ENCODE results near the gene NRAP. TPM values are rescaled to one million over a fixed set of nuclear protein-coding genes. Genes with fewer than 3 reads are reported as not detected.

The NRAP gene
- total RNA-seq, 1 donor: not detected

DNA sequence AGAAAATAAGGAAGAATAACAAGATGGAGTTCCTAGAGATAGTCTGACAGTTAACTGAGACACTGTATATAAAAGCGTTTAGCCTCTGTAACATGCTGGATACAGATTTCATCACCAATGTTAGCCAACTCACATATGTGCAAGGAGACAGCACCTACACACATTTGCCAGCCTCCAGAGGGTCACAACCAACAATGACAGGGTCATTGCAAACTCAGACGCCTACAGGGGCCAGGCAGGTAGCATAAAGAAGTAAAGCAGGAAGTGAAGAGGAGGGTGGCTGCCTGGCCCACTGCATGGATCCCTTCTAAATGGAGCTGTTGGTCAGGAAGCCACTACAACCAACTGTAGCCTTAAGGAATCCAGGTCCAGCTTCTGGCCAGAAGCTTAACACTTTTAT lies 50.4 kb downstream of the NRAP start:
- no peak for DNase-seq (ENCODE audit: low read depth in 2 of 3, low spot score in 2 of 3)

DNA sequence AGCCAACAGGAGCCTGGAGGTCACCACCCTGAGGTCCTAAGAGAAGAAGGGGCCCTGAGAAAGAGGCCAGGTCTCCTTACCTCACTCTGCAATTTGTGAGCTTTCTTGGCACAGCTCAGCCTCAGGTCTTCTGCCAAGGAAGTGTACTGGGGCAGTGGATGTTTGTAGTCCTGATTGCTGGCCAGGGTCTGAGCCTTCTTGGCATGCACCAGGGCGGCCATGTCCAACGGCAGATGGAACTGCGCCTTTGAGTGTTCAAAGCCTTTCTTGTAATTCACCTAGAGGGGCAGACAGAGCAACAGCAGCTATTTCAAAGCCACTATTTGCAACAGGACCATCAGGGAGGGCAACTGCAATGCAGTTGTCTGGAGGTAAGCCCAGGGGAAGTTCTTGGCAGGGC lies 51.7 kb downstream of the NRAP start:
- DNase-seq (ENCODE audit: low read depth in 2 of 3, low spot score in 2 of 3): no peak

DNA sequence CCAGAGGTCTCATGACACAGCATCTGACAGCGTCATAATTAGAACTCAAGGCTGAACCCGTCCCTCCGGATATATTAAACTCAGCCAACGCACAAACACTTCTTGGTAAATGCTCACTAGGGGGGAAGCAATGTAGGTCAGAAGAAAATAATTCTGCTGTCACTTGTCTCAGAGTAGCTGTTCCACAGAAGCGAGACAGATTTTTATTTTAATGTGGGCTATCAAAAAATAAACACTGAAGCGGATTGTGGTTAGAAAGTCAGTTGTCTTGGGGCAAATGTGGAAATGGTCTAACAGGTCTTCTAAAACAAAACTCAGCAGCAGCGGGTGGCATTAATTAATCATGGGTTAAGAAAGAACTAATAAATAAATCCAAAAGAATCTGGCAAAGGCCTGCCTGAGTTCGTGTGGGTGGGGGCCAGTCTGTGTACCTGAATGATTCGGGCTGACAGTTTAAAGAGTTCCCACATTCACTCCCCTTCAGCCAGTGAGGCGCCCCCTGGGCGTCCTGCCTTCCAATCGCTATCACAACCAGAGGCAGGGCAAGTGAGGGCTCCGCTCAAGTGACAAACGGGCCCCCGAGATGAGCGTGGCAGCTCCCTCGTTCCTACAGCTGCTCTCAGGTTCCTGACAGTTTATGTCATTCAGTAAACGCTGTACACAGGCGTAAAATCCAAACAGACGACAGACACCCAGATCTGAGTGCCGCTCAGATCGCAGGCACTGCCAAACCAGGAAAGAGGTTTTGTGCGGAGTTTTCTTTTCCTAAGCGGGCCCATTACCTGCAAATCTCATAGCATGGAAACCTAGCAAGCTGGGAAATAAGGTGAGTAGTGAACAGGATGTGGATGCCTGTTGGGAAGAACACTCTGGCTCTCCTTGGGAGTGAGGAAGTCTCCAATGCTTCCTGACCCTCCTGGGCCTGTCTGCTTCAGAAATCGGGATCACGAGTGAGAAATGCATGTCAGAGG lies 52.9 kb downstream of the NRAP start:
- DNase-seq (ENCODE audit: low read depth in 2 of 3, low spot score in 2 of 3): no peak

DNA sequence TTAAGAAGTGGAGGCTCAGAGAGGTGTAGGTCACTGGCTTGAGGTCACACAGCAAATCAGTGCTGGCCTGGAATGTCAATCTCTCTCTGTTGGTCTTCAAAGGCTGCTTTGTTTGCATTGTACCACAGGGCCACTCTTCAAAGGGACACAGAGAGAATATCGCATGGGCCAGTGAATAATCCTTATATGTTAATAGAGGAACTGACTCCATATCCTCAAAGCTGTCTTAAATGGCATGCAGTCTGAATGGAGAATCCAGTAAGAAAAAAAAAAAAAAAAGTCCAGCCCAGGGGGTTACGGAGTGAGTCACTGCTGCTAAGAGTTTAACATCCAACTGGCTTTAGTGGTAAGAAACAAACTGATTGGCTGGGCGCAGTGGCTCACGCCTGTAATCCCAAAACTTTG lies 54.1 kb downstream of the NRAP start:
- no peak for DNase-seq (ENCODE audit: low read depth in 2 of 3, low spot score in 2 of 3)

DNA sequence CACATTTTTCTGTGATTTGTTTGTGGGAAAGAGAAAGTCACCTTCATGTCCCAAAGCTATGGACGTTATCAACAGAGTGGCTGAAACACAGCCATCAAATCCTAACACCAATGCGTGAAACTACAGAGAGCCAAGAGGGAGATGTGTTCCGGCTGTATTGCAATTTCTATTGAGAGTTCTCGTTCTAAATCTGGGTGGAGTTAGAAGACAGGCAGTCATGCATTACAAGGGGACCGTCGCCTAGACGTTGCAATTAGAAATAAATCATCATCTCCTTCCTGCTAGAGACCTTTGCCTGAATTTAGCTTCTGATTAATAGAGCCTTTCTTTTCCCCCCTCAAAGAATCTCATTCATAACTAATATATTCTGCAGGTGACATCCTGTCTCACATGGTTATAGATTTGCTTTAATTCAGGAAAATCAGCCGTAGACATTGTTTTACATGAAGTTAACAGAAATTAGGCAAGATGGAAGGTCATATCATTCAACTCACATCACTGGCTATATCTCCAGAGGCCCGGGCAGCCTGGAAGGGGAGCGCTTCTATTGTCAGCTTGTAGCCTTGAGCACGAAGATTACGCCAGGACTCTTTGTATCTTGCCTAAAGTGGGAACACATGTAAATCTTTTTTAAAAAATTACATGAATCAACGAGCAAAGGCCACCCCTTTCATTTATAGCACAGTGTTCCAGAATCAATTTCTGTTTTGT lies 58.4 kb downstream of the NRAP start:
- no peak for DNase-seq (ENCODE audit: low read depth in 2 of 3, low spot score in 2 of 3)

DNA sequence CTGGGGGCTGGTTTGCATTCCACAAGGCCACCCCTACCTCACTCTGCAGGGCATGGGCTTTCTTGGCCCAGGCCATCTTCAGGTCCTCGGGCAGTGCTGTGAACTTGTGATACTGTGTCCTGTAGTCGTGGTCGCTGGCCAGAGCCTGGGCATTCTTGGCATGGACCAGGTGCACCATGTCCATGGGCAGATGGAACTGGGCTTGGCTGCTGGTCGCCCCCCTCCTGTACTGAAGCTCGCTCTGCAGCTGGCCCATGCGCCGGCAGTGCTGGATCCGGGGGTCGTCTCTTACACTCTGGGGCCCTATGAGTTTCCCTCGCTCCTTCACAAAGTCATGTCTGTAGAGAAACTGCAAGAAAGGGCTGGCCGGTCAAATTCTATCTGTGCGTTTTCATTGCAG lies 59.3 kb downstream of the NRAP start:
- DNase-seq (ENCODE audit: low read depth in 2 of 3, low spot score in 2 of 3): no peak

DNA sequence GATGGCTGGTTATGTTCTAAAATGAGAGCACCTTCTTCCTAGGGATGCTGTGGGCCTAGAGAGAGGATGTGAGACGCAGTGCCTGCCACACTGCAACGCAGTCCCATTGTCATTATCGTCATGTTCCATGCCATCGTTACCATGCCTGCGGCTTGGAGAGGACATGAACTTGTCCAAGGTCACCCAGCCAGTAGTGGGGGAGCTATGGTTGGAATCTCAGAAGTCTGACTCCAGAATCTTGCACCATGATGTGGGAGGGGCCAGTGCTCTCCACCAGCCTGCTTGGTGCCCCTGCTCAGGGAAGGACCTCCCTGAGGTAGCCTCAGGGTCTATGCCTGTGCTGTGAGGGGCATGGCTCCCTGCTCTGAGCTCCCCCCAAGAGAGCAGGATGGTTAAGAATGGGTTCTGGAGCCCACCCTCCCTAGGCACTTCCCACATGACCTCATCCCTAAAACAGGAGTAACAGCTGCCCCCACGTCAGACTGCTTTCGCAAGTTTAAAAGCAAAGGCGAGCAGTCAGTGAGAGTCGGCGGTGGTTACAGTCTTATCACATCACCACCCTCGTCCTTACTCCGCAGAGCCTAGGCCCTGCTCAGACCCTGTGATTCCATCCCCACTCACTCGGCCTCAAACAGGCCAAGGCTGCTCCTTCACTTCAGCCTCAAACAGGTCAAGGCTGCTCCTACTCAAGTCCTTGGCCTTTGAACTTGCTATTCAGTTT lies 60.6 kb downstream of the NRAP start:
- DNase-seq (ENCODE audit: low read depth in 2 of 3, low spot score in 2 of 3): no peak

DNA sequence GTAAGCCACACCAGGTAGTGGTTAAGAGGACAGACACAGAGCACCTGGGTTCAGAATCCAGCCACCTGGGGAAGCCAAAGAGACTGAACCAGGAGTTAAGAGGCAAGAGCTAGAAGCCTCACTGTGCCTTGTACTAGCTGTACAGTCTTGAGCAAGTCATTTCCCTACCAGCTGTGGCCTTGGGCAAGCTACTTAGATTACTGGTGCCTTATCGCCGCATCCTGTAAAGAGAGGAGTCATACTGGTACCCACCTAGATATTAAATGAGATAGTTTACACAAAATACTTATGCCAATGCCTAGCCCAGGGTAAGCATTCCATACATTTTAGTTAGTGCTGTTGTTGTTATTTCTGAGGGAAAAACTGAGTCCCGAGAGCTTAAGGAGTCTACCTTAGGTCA lies 63.3 kb downstream of the NRAP start:
- no peak for DNase-seq (ENCODE audit: low read depth in 2 of 3, low spot score in 2 of 3)

DNA sequence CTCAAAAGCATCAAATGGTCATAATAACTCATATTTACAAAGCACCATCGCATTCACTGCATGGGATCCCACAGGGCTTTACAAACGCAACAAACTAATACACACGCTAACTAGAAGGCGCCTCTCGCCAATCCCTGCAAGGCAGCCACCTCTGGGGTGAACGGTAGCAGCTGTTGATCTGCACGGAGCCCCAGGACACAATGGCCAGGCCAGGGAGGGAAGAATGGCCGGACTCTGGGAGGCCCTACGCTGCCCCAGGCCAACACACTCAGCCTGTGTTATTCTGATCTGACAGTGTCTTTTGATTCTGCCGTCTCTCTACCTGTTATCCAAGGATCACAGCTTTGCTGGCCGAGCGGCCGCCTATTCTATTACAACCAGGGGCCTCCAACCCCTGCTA lies 69.2 kb downstream of the NRAP start:
- no peak for DNase-seq (ENCODE audit: low read depth in 2 of 3, low spot score in 2 of 3)

DNA sequence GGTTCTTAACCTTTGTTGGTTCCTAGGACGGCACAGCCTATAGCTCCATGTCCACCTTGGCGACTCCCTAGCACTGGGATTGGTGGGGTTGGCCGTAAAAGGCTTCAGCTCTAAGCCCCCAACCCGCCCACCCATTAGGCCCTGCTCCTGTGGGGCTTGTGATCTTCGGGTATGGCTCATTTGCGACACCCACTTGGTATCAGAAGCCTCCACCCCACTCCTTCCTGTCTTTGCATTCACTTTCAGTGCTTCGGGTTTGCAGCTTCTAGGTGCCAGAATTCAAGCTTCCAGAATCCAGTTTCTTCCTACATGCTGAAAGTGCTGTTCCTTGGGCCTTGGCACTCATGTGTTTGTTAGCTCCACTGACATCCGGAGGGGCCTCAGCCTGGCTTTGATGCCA lies 71.5 kb downstream of the NRAP start:
- no peak for DNase-seq (ENCODE audit: low read depth in 2 of 3, low spot score in 2 of 3)

DNA sequence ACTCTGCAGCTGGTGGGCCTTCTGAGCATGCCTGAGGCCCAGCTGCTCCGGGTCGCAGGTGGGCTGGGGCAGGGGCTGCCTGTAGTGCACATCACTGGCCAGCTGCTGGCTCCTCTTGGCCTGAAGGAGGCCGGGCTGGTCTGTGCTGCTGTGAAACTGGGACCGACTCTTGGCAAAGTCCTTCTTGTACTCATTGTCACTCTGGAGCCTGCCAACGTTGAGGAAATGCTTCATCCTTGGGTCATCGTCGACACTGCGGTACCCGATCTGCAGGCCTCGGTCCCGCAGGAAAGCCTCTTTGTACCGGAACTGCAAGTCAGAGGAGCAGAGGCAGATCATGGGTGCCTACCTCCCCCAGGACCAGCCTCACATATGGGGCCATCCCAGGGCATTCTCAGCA lies 73.3 kb downstream of the NRAP start:
- no peak for DNase-seq (ENCODE audit: low read depth in 2 of 3, low spot score in 2 of 3)

DNA sequence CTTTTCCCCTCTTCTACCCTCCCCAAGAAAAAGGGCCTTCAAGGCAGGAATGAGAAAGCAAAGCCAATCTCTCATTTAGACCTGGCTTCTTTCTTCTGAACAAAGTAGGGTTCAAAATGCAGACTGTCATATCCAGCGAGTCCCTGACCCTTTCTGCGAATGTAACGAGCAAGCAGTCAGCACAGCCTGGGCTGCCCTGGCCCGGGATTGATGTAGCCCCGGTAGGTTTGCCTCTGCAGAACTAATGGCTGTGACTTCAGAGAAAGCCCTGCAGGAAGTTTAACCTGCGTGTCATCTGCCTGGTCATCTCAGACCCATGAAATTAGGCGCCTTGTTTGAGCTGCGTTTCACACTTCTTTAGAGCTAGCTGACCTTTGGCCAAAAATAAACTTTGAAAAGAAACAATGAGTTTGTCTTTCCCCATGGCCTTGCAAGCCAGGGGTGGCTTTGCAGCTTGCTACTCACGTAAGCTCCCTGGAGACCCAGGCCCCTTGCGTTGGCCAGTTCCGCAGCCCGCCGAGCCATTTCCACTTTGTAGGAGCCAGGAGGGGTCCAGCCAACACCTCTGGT lies 74.6 kb downstream of the NRAP start:
- no peak for DNase-seq (ENCODE audit: low read depth in 2 of 3, low spot score in 2 of 3)

DNA sequence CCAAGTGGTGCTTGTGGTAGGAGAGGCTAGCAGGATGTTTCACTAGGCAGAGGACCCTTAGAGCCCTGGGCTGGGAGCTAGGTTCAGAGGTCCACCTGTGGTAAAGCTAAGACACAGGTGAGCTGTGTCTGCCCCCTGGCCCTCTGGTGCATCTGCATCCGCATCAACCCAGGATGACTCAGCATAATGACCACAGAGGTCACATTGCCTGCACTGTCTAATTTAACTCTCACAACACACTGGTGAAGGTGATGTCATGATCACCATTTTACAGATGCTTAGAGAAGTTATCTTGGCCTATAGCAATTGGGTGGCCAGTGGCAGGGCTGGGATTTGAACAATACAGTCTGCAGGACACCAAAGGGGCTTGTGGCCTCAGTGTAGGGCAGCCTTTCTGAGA lies 77.9 kb downstream of the NRAP start:
- DNase-seq (ENCODE audit: low read depth in 2 of 3, low spot score in 2 of 3): peak in 1 of 3 donors; percentile 18

DNA sequence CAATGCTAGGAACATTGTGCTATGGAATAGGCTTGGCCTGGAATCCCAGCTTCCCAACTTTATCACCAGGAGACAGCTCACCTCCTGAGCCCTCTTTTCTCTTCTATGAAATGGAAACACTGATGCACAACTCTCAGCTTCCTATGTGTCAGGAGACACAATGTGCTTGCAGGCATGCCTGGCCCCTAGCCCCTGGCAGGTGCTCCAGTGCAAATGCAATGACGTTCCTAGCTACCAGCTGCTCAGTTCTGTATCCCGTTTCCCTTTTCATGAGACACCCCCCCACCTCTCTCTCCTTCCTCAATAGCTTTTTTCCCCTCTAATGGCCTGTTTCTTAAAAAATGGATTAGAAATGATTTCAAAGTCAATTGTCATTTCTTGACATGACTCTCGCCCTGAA lies 80.3 kb downstream of the NRAP start:
- no peak for DNase-seq (ENCODE audit: low read depth in 2 of 3, low spot score in 2 of 3)

DNA sequence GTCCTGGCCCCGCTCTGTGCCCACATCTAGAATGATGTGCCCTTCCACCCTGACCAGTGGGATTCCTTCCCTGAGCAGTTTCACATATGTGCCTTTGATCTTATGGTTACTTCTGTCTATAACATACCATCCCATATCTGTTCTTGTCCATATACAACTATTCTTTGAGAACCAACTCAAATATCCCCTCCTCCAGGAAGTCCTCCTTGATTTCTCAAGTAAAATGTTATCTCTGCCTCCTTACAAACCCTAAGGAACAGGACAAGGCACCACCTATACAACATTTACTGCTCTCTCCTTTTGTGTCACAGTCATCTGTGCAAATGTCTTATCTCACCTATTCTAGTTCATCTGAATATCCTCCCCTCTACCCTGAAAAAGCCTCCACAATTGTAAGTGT lies 82.7 kb downstream of the NRAP start:
- DNase-seq (ENCODE audit: low read depth in 2 of 3, low spot score in 2 of 3): no peak

DNA sequence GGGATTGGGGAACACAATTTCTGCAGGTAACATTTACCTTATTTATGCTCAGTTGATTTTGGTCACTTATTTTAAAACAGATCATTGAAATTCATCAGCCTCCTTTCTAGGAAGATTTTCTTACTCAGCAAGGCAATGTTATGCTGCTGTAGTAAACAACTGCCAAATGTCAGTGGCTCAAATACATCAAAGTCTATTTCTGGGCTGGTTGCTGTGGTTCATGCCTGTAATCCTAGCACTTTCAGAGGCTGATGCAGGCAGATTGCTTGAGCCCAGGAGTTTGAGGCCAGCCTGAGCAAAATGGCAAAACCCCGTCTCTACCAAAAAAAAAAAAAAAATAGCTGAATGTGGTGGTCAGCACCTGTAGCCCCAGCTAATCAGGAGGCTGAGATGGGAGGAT lies 85.1 kb downstream of the NRAP start:
- DNase-seq (ENCODE audit: low read depth in 2 of 3, low spot score in 2 of 3): no peak

DNA sequence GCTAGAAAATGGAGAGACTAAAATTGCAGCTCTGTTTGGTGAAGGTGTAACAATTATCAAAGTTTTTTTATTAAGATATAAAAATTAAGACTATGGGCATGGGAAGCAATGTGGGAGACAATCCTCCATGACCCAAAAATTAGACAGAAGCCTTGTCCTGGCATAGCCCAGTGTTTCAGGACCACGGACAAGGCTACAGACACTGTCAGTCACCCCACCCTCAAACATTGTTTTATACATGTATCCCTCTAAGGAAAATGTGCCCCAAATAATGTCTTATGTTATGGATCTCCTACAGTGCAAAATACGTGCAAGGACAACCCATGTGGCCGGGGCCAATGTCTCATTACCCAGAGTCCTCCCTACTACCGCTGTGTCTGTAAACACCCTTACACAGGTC lies 87.0 kb downstream of the NRAP start:
- DNase-seq (ENCODE audit: low read depth in 2 of 3, low spot score in 2 of 3): peak in 2 of 3 donors; percentile 19 to 59

DNA sequence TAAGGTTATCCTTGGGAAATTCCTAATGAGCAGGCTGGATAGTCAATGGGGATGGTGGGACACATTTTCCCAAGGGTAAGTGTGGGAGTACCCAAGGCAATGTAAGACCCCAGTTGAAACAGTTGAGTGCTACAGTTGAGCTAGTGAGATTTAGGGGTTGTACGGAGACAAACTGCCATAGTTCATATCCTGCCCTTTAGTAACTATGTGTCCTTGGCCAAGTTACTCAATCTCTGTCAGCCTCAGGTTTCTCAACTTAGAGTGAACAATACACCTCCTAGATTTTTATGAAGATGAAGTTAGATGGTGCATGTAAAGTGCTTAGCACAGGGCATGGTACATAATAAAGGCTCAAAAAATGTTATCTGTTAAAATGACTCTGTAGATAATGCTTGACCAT lies 90.5 kb downstream of the NRAP start:
- DNase-seq (ENCODE audit: low read depth in 2 of 3, low spot score in 2 of 3): no peak

DNA sequence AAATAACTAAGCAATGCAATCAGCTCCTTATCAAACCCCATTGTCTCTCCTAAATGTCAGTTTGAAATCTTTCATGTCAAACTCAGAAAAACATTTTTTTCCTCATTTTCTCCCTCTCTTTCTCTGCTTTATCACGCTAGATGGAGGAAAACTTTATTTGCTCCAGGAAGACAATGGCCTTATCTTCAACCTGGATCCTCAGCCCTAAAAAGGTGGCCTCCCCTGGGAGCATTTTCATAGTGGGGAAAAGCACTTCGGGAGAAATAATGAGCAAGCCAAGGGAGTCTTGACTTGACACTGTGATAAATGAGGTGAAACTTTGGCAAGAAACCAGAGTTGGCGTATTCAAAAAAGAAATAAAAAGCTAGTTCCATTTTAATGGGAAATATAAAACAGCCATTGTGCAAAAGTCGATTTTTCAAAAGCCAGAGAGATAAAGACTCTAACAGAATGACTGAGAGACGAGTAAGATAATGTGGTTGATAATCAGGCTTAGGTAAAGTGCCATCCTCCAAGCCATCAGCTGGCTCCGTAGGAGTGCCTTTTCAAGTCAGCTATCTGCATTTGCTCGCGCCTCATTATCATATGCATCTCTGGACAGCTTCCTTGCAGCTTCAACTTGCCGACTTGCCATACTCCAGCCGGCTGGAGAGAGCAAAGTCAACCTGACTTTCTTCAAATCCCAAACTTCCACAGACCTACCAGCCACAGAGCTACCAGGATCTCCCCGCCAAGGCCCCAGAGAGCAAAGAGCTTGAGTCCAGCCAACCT lies 91.1 kb downstream of the NRAP start:
- no peak for DNase-seq (ENCODE audit: low read depth in 2 of 3, low spot score in 2 of 3)

DNA sequence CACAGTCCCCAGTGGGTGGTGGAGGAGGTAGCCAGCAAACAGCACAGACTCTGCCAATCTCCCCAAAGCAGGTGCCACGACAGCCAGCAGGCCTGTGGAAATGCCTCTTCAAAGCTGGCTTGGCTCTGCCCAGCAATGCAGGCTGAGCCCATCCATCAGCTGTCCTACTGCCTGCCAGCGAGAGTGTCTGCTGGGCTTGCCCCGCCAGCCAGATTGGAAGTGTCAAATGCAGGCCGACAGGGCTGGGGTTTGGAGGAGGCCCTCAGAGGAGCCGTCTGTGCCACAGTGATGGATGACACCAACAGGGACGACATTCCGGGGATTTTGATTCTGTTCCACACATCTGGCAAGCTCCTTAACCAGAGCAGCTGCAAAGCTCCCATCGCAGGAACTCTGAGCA lies 94.3 kb downstream of the NRAP start:
- DNase-seq (ENCODE audit: low read depth in 2 of 3, low spot score in 2 of 3): no peak
